Endodermal cell (in vitro differentiated cells): ENCODE measurements around the gene DYNLT1. TPM values are rescaled to one million over a fixed set of nuclear protein-coding genes. Genes with fewer than 3 reads are reported as not detected.

Experiments used
- DNase-seq: peaks from one replicate; pipeline ENCODE4 v3.0.0-alpha.2; 2017
- H3K27ac ChIP-seq: 2 replicates; pipeline ENCODE4 v1.5.1; 2013; ENCODE audit warnings: mild to moderate bottlenecking, low read depth, low read length, moderate library complexity
- H3K27me3 ChIP-seq: 2 replicates; pipeline ENCODE4 v1.6.1; 2013; ENCODE audit warnings: mild to moderate bottlenecking, low read length, moderate library complexity; ENCODE audit not compliant: insufficient read depth, control insufficient read depth, poor library complexity, severe bottlenecking
- H3K36me3 ChIP-seq: 2 replicates; pipeline ENCODE4 v1.7.0; 2013; ENCODE audit warnings: mild to moderate bottlenecking, low read length, moderate library complexity; ENCODE audit not compliant: control insufficient read depth, insufficient read depth
- H3K4me1 ChIP-seq: one replicate; pipeline ENCODE4 v1.7.0; 2013; ENCODE audit warnings: low read length; ENCODE audit not compliant: control insufficient read depth, insufficient read depth
- H3K4me3 ChIP-seq: 2 replicates; pipeline ENCODE4 v1.5.1; 2013; ENCODE audit warnings: mild to moderate bottlenecking, low read length, moderate library complexity
- H3K9ac ChIP-seq: 2 replicates; pipeline ENCODE4 v1.6.1; 2013; ENCODE audit warnings: mild to moderate bottlenecking, low read length, moderate library complexity; ENCODE audit not compliant: poor library complexity, severe bottlenecking; ENCODE audit errors: extremely low read depth
- H3K9me3 ChIP-seq: 2 replicates; pipeline ENCODE4 v1.6.1; 2013; ENCODE audit warnings: mild to moderate bottlenecking, low read length, moderate library complexity; ENCODE audit not compliant: control insufficient read depth
- H3K27ac Mint-ChIP-seq: 2 replicates; pipeline ENCODE4 v1.8.0; 2020; ENCODE audit warnings: mixed read lengths
- H3K27me3 Mint-ChIP-seq: 2 replicates; pipeline ENCODE4 v1.8.0; 2021; ENCODE audit warnings: mild to moderate bottlenecking, mixed read lengths; ENCODE audit not compliant: insufficient read depth
- H3K36me3 Mint-ChIP-seq: 2 replicates; pipeline ENCODE4 v1.8.0; 2020; ENCODE audit warnings: low read depth, mixed read lengths
- H3K4me1 Mint-ChIP-seq: 2 replicates; pipeline ENCODE4 v1.8.0; 2020; ENCODE audit warnings: mixed read lengths
- H3K4me3 Mint-ChIP-seq: 2 replicates; pipeline ENCODE4 v1.8.0; 2020; ENCODE audit warnings: mild to moderate bottlenecking, moderate library complexity, mixed read lengths
- H3K9me3 Mint-ChIP-seq: 2 replicates; pipeline ENCODE4 v1.8.0; 2020; ENCODE audit warnings: mild to moderate bottlenecking, mixed read lengths
- CTCF ChIP-seq: fragments of 200-600 bp; sonication (generic); conservative IDR thresholded peaks from 2 replicates; pipeline ENCODE4 v1.5.0; 2021; ENCODE audit warnings: antibody characterized with exemption, mild to moderate bottlenecking
- WGBS, 2 experiments: methylation state at CpG; one replicate each; pipeline versions ENCODE4 v1.1.5 to v1.1.7; 2013; ENCODE audit warnings: missing lambda C conversion rate in 2 of 2, mixed read lengths in 1 of 2; ENCODE audit not compliant: insufficient coverage in 1 of 2, insufficient read length in 1 of 2; 5-methylcytosine and 5-hydroxymethylcytosine counted together
- total RNA-seq, 2 donors: library from RNA; stranded (reverse); fragmentation: NEBNext Ultra II Directional in 1 of 2; extraction: Animal tissue kit (Norgen Biotek cat#: 25700) in 1 of 2; gene quantifications; 2 replicates in 1 of 2; 3 replicates in 1 of 2; pipeline ENCODE4 v1.2.1, GENCODE V29; 2021

Gene DYNLT1
- total RNA-seq, 2 donors from 2014 or later = 112 to 148 TPM

GRCh38 chr6:158648682-158649131 is 4.2 kb upstream of the DYNLT1 start:
- no peak for TF ChIP-seq CTCF
- no peaks in the 10 kb centered on the region for H3K9me3 Mint-ChIP-seq
- 83 to 92% methylated on average over 2 to 3 of the region's 5 CpGs for WGBS, 2 experiments
- H3K36me3 ChIP-seq = no peaks in the 10 kb centered on the region
- no peak overlapping the region for H3K4me3 ChIP-seq
- H3K27ac ChIP-seq = no peak overlapping the region
- no peaks in the 10 kb centered on the region for H3K4me1 ChIP-seq
- H3K27me3 Mint-ChIP-seq = peaks cover 25% of the 10 kb centered on the region
- peaks cover 11% of the 10 kb centered on the region for H3K27me3 ChIP-seq
- no peak overlapping the region for H3K9ac ChIP-seq
- DNase-seq = peak; percentile 19
- no peak overlapping the region for H3K4me3 Mint-ChIP-seq
- H3K4me1 Mint-ChIP-seq = peaks cover 12% of the 10 kb centered on the region
- no peaks in the 10 kb centered on the region for H3K36me3 Mint-ChIP-seq
- no peak overlapping the region for H3K27ac Mint-ChIP-seq
- H3K9me3 ChIP-seq = no peaks in the 10 kb centered on the region

GRCh38 chr6:158647501-158647900 is 3.0 kb upstream of the DYNLT1 start:
- no peak overlapping the region for H3K4me3 ChIP-seq
- Mint-ChIP-seq H3K36me3 (no peaks in the 10 kb centered on the region), H3K27ac (no peak overlapping the region), H3K27me3 (peaks cover 25% of the 10 kb centered on the region), H3K9me3 (no peaks in the 10 kb centered on the region), H3K4me1 (peaks cover 13% of the 10 kb centered on the region), H3K4me3 (no peak overlapping the region)
- peaks cover 11% of the 10 kb centered on the region for H3K27me3 ChIP-seq
- 78% methylated on average over 4 of the region's 4 CpGs; no CpG with 5 or more reads in 1 of the 2 experiments for WGBS, 2 experiments
- TF ChIP-seq CTCF = no peak
- peaks cover 2% of the 10 kb centered on the region for H3K36me3 ChIP-seq
- no peak overlapping the region for H3K27ac ChIP-seq
- no peaks in the 10 kb centered on the region for H3K9me3 ChIP-seq
- H3K4me1 ChIP-seq = peaks cover 3% of the 10 kb centered on the region
- no peak overlapping the region for H3K9ac ChIP-seq
- DNase-seq = peak; percentile 3

GRCh38 chr6:158646023-158646910 is 1.7 kb upstream of the DYNLT1 start:
- no peak for TF ChIP-seq CTCF
- Histone ChIP-seq H3K4me3 (no peak overlapping the region), H3K27me3 (peaks cover 11% of the 10 kb centered on the region), H3K27ac (no peak overlapping the region), H3K36me3 (peaks cover 12% of the 10 kb centered on the region), H3K4me1 (peaks cover 3% of the 10 kb centered on the region), H3K9me3 (no peaks in the 10 kb centered on the region), H3K9ac (no peak overlapping the region)
- Mint-ChIP-seq H3K4me3 (peak overlapping the region; percentile 84), H3K27ac (no peak overlapping the region), H3K27me3 (peaks cover 25% of the 10 kb centered on the region), H3K9me3 (no peaks in the 10 kb centered on the region), H3K36me3 (peaks cover 6% of the 10 kb centered on the region), H3K4me1 (peaks cover 20% of the 10 kb centered on the region)
- 76 to 86% methylated on average over 5 to 10 of the region's 10 CpGs for WGBS, 2 experiments
- DNase-seq = peak; percentile 20
